Glutamatergic neuron (in vitro differentiated cells): ENCODE measurements around the gene FAM114A1. TPM values are rescaled to one million over a fixed set of nuclear protein-coding genes. Genes with fewer than 3 reads are reported as not detected.

Experiments used
- DNase-seq: peaks from one replicate; pipeline ENCODE4 v3.0.0; 2022
- H3K27ac Mint-ChIP-seq: one replicate; pipeline ENCODE4 v1.8.0; 2020; ENCODE audit warnings: mild to moderate bottlenecking, mixed read lengths, inconsistent platforms; ENCODE audit not compliant: unreplicated experiment
- H3K27me3 Mint-ChIP-seq: one replicate; pipeline ENCODE4 v1.8.0; 2020; ENCODE audit warnings: mild to moderate bottlenecking, moderate library complexity, mixed read lengths, inconsistent platforms; ENCODE audit not compliant: unreplicated experiment
- H3K36me3 Mint-ChIP-seq: one replicate; pipeline ENCODE4 v1.8.0; 2020; ENCODE audit warnings: mild to moderate bottlenecking, mixed read lengths, inconsistent platforms; ENCODE audit not compliant: unreplicated experiment
- H3K4me1 Mint-ChIP-seq: one replicate; pipeline ENCODE4 v1.8.0; 2020; ENCODE audit warnings: mild to moderate bottlenecking, low read depth, mixed read lengths, inconsistent platforms; ENCODE audit not compliant: unreplicated experiment
- H3K4me3 Mint-ChIP-seq: one replicate; pipeline ENCODE4 v1.8.0; 2020; ENCODE audit warnings: mild to moderate bottlenecking, mixed read lengths, inconsistent platforms; ENCODE audit not compliant: unreplicated experiment
- H3K9me3 Mint-ChIP-seq: one replicate; pipeline ENCODE4 v1.8.0; 2020; ENCODE audit warnings: mild to moderate bottlenecking, moderate library complexity, mixed read lengths, inconsistent platforms; ENCODE audit not compliant: unreplicated experiment
- CTCF ChIP-seq: fragments of 200-600 bp; sonication (generic); IDR thresholded peaks from one replicate; pipeline ENCODE4 v1.5.0; 2021; ENCODE audit not compliant: partially characterized antibody, unreplicated experiment
- total RNA-seq: library from RNA; stranded (reverse); fragmentation: NEBNext Ultra II Directional; extraction: Animal tissue kit (Norgen Biotek cat#: 25700); gene quantifications from one replicate; pipeline ENCODE4 v1.2.1, GENCODE V29; 2021; ENCODE audit not compliant: unreplicated experiment

Gene FAM114A1
- total RNA-seq, 1 donor from 2014 or later: 1.0 TPM

DNA sequence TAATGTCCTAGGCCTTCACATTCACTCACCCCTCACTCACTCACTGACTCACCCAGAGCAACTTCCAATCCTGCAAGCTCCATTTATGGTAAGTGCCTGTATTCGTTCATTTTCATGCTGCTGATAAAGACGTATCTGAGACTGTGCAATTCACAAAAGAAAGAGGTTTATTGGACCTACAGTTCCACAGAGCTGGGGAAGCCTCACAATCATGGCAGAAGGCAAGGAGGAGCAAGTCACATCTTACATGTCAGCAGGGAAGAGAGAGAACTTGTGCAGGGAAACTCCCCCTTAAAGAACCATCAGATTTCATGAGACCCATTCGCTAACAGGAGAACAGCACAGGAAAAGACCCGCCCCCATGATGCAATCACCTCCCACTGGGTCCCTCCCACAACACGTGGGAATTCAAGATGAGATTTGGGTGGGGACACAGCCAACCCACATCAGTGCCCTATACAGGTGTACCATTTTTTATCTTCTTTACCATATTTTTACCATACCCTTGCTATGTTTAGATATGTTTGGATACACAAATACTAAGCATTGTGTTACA, 44.8 kb upstream of the FAM114A1 start:
- peaks cover 4% of the 10 kb centered on the region for H3K36me3 Mint-ChIP-seq
- no peaks in the 10 kb centered on the region for H3K4me1 Mint-ChIP-seq
- no peak overlapping the region for H3K4me3 Mint-ChIP-seq
- H3K9me3 Mint-ChIP-seq: no peaks in the 10 kb centered on the region
- no peak for DNase-seq
- no peaks in the 10 kb centered on the region for H3K27me3 Mint-ChIP-seq
- no peak for TF ChIP-seq CTCF
- no peak overlapping the region for H3K27ac Mint-ChIP-seq

GRCh38 chr4:38823766-38824165, 43.8 kb upstream of the FAM114A1 start:
- H3K4me1 Mint-ChIP-seq: no peaks in the 10 kb centered on the region
- peaks cover 4% of the 10 kb centered on the region for H3K36me3 Mint-ChIP-seq
- no peak for DNase-seq
- TF ChIP-seq CTCF: no peak
- no peak overlapping the region for H3K27ac Mint-ChIP-seq
- no peaks in the 10 kb centered on the region for H3K27me3 Mint-ChIP-seq
- no peak overlapping the region for H3K4me3 Mint-ChIP-seq
- H3K9me3 Mint-ChIP-seq: no peaks in the 10 kb centered on the region

DNA sequence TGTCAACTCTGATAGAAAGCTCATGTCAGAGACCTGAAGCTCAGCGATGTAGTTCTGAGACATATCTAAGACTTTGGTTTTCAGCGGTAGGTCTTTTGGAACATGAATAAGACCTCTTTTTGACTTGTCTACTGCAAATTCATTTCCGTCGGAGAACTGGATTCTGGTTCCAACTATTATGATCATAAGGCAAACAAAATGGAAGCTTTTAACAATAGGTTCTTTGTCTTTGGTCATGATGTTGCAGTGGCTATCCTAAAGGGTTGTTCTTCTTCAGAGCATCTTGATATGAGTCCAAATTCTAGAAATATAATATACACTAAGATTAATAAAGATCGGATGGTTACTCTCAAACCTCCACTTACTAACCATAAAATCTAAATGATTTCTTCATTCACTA, 38.4 kb upstream of the FAM114A1 start:
- Mint-ChIP-seq H3K9me3 (no peaks in the 10 kb centered on the region), H3K27me3 (no peaks in the 10 kb centered on the region), H3K27ac (no peak overlapping the region), H3K4me3 (no peak overlapping the region), H3K4me1 (no peaks in the 10 kb centered on the region), H3K36me3 (no peaks in the 10 kb centered on the region)
- no peak for DNase-seq
- no peak for TF ChIP-seq CTCF

- no peak overlapping the region for H3K4me3 Mint-ChIP-seq
- no peak overlapping the region for H3K27ac Mint-ChIP-seq
- DNase-seq: no peak
- no peak for TF ChIP-seq CTCF
- H3K36me3 Mint-ChIP-seq: peaks cover 5% of the 10 kb centered on the region
- H3K9me3 Mint-ChIP-seq: no peaks in the 10 kb centered on the region
- H3K4me1 Mint-ChIP-seq: no peaks in the 10 kb centered on the region
- no peaks in the 10 kb centered on the region for H3K27me3 Mint-ChIP-seq
These were observed 36.0 kb upstream of the FAM114A1 start for GRCh38 chr4:38831653-38832052.

GRCh38 chr4:38832206-38832605, 35.4 kb upstream of the FAM114A1 start:
- H3K4me3 Mint-ChIP-seq: no peak overlapping the region
- no peaks in the 10 kb centered on the region for H3K9me3 Mint-ChIP-seq
- peaks cover 5% of the 10 kb centered on the region for H3K36me3 Mint-ChIP-seq
- no peaks in the 10 kb centered on the region for H3K27me3 Mint-ChIP-seq
- H3K27ac Mint-ChIP-seq: no peak overlapping the region
- H3K4me1 Mint-ChIP-seq: no peaks in the 10 kb centered on the region
- DNase-seq: no peak
- no peak for TF ChIP-seq CTCF
